SU-DHL-6 (cell line): ENCODE data around the gene TMEM120A.

Experiments
- H2AFZ ChIP-seq: fragments of 200-600 bp; sonication (generic); 2 replicates; pipeline ENCODE4 v1.6.1; 2014; ENCODE audit warnings: low read depth, mild to moderate bottlenecking, moderate library complexity, mixed read lengths, antibody characterized with exemption, low read length; ENCODE audit not compliant: severe bottlenecking
- H3F3A ChIP-seq: fragments of 200-600 bp; shearing (Covaris generic); 2 replicates; pipeline ENCODE4 v1.6.0; 2016; ENCODE audit warnings: antibody characterized with exemption, mild to moderate bottlenecking; ENCODE audit not compliant: insufficient read depth
- H3K27ac ChIP-seq: fragments of 200-600 bp; sonication (generic); 2 replicates; pipeline ENCODE4 v1.5.1; 2016; ENCODE audit warnings: low read depth, mild to moderate bottlenecking, low read length, moderate library complexity, mixed read lengths
- H3K27me3 ChIP-seq: fragments of 200-600 bp; sonication (generic), shearing (Covaris generic); 2 replicates; pipeline ENCODE4 v1.6.0; 2014; ENCODE audit warnings: mild to moderate bottlenecking, low read length
- H3K36me3 ChIP-seq: fragments of 200-600 bp; sonication (generic); 2 replicates; pipeline ENCODE4 v1.6.1; 2014; ENCODE audit warnings: mild to moderate bottlenecking, low read length, mixed read lengths
- H3K4me2 ChIP-seq: fragments of 300-600, 200-600 bp; shearing (Covaris generic), sonication (generic); 2 replicates; pipeline ENCODE4 v1.6.0; 2014; ENCODE audit warnings: low read length, low read depth, mild to moderate bottlenecking; ENCODE audit not compliant: poor library complexity, severe bottlenecking
- H3K4me3 ChIP-seq: fragments of 200-600 bp; sonication (generic); 2 replicates; pipeline ENCODE4 v1.5.1; 2014; ENCODE audit warnings: antibody characterized with exemption, low read length, mild to moderate bottlenecking, mixed read lengths; ENCODE audit not compliant: insufficient read depth, poor library complexity, severe bottlenecking
- H3K79me2 ChIP-seq: fragments of 200-600 bp; sonication (generic); 2 replicates; pipeline ENCODE4 v1.6.1; 2014; ENCODE audit warnings: mild to moderate bottlenecking, low read length, moderate library complexity; ENCODE audit not compliant: insufficient read depth
- H3K9ac ChIP-seq: fragments of 200-600 bp; sonication (generic); 2 replicates; pipeline ENCODE4 v1.7.0; 2014; ENCODE audit warnings: mild to moderate bottlenecking, low read length
- H3K9me2 ChIP-seq: fragments of 200-600 bp; sonication (generic); replicated peaks from 2 replicates; pipeline ENCODE4 v1.6.1; 2014; ENCODE audit warnings: low read length; ENCODE audit not compliant: insufficient read depth
- H3K9me3 ChIP-seq: fragments of 200-600 bp; sonication (generic); 2 replicates; pipeline ENCODE4 v1.6.1; 2014; ENCODE audit warnings: low read length, mixed read lengths; ENCODE audit not compliant: insufficient read depth
- H4K20me1 ChIP-seq: fragments of 200-600 bp; sonication (generic); 2 replicates; pipeline ENCODE4 v1.6.1; 2014; ENCODE audit warnings: low read depth, mild to moderate bottlenecking, antibody characterized with exemption, low read length, moderate library complexity, mixed read lengths
- EZH2phosphoT487 ChIP-seq: fragments of 200-600 bp; sonication (generic), shearing (Covaris generic); conservative IDR thresholded peaks from 2 replicates; pipeline ENCODE4 v1.6.1; 2018; ENCODE audit warnings: mild to moderate bottlenecking, antibody characterized with exemption, low read length, moderate library complexity, mixed read lengths
- TF ChIP-seq, protein P1 (sequence below): fragments of 200-600 bp; sonication (generic); IDR thresholded peaks from one replicate; pipeline ENCODE4 v1.5.1; 2017; ENCODE audit warnings: antibody characterized with exemption, mild to moderate bottlenecking, low read length, moderate library complexity; ENCODE audit not compliant: insufficient read depth, poor library complexity, severe bottlenecking

TMEM120A gene

GRCh38 chr7:75981453-75982305, 12.7 kb downstream of the TMEM120A start:
- Histone ChIP-seq H3K9ac (no peak overlapping the region), H3K9me2 (no peaks in the 10 kb centered on the region), H2AFZ (no peak overlapping the region), H3K9me3 (no peaks in the 10 kb centered on the region), H3K27ac (no peak overlapping the region), H4K20me1 (no peaks in the 10 kb centered on the region), H3K79me2 (no peaks in the 10 kb centered on the region), H3K4me3 (no peak overlapping the region), H3F3A (no peaks in the 10 kb centered on the region), H3K27me3 (no peaks in the 10 kb centered on the region), H3K36me3 (no peaks in the 10 kb centered on the region), H3K4me2 (no peak overlapping the region)
- TF ChIP-seq EZH2phosphoT487 = no peak
- TF ChIP-seq, protein P1, sequence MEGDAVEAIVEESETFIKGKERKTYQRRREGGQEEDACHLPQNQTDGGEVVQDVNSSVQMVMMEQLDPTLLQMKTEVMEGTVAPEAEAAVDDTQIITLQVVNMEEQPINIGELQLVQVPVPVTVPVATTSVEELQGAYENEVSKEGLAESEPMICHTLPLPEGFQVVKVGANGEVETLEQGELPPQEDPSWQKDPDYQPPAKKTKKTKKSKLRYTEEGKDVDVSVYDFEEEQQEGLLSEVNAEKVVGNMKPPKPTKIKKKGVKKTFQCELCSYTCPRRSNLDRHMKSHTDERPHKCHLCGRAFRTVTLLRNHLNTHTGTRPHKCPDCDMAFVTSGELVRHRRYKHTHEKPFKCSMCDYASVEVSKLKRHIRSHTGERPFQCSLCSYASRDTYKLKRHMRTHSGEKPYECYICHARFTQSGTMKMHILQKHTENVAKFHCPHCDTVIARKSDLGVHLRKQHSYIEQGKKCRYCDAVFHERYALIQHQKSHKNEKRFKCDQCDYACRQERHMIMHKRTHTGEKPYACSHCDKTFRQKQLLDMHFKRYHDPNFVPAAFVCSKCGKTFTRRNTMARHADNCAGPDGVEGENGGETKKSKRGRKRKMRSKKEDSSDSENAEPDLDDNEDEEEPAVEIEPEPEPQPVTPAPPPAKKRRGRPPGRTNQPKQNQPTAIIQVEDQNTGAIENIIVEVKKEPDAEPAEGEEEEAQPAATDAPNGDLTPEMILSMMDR = no peak

- Histone ChIP-seq H3F3A (no peaks in the 10 kb centered on the region), H2AFZ (no peak overlapping the region), H3K9me2 (no peaks in the 10 kb centered on the region), H3K36me3 (no peaks in the 10 kb centered on the region), H3K4me3 (no peak overlapping the region), H3K9me3 (no peaks in the 10 kb centered on the region), H3K27me3 (no peaks in the 10 kb centered on the region), H4K20me1 (no peaks in the 10 kb centered on the region), H3K4me2 (no peak overlapping the region), H3K9ac (no peak overlapping the region), H3K79me2 (no peaks in the 10 kb centered on the region), H3K27ac (no peak overlapping the region)
- no peak for TF ChIP-seq EZH2phosphoT487
- TF ChIP-seq, protein P1 = no peak
Observed at GRCh38 chr7:75981203-75981452, 13.3 kb downstream of the TMEM120A start.

DNA sequence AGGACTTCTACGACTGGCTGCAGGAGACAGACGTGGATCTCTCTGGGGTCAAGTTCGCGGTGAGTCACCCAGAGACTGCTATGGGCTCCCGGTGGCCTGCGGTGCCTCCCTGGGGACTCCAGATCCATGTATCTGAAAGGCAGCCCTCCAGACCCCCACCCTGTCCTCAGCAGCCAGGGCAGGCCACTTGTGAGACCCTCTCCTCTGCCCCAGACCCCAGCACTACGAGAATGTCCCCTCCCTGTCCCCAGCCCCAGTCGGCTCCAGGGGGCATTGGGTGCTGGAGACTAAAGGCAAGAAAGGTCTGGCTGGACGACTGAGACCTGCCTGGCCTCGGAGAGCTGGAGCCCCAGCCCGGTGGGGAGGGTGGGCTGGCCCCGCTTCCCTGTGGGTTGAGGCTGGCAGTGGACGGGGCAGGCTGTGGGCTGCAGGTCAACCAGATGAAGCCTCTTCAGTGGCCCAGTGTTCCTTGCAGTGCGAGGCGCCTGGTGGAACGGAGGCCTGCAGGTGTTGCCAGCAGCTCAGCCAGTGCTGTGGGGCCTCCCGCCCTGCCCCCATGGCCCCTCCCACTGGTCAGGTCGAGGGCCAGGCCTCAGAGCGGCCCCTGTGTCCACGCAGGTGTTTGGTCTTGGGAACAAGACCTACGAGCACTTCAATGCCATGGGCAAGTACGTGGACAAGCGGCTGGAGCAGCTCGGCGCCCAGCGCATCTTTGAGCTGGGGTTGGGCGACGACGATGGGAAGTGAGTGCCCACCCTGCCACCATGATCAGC, 13.8 kb downstream of the TMEM120A start:
- no peak for TF ChIP-seq EZH2phosphoT487
- TF ChIP-seq, protein P1 = no peak
- Histone ChIP-seq H3K9me2 (no peaks in the 10 kb centered on the region), H3K27ac (no peak overlapping the region), H3K4me3 (no peak overlapping the region), H3K4me2 (no peak overlapping the region), H4K20me1 (no peaks in the 10 kb centered on the region), H3F3A (no peaks in the 10 kb centered on the region), H3K9me3 (no peaks in the 10 kb centered on the region), H3K9ac (no peak overlapping the region), H3K27me3 (no peaks in the 10 kb centered on the region), H3K36me3 (no peaks in the 10 kb centered on the region), H3K79me2 (no peaks in the 10 kb centered on the region), H2AFZ (no peak overlapping the region)
